Calu3 (cell line): ENCODE measurements around the gene CCDC24. TPM values are rescaled to one million over a fixed set of nuclear protein-coding genes. Genes with fewer than 3 reads are reported as not detected.

Source experiments
- BruUV-seq: library from RNA; stranded (reverse); fragments of 400-500 nt; replicated peaks from 2 replicates; lab custom pipeline; 2021; lab: Mats Ljungman, UMichigan
- CTCF ChIA-PET: fragments of 300-600 bp; sonication (Branson Sonifier 250); formaldehyde crosslinking; loops from one replicate; lab custom pipeline; 2022; ENCODE audit warnings: antibody characterized with exemption; lab: Charles Lee
- DNase-seq: peaks from one replicate; pipeline ENCODE4 v3.0.0; 2022
- H3K27ac Mint-ChIP-seq: one replicate; pipeline ENCODE4 v1.8.0; 2022; ENCODE audit warnings: mixed read lengths; ENCODE audit not compliant: unreplicated experiment
- H3K27me3 Mint-ChIP-seq: one replicate; pipeline ENCODE4 v1.8.0; 2022; ENCODE audit warnings: mixed read lengths; ENCODE audit not compliant: unreplicated experiment
- H3K36me3 Mint-ChIP-seq: one replicate; pipeline ENCODE4 v1.8.0; 2022; ENCODE audit warnings: mild to moderate bottlenecking, moderate library complexity, mixed read lengths; ENCODE audit not compliant: insufficient read depth, unreplicated experiment
- H3K4me1 Mint-ChIP-seq: one replicate; pipeline ENCODE4 v1.8.0; 2022; ENCODE audit warnings: mild to moderate bottlenecking, low read depth, mixed read lengths; ENCODE audit not compliant: unreplicated experiment
- H3K4me3 Mint-ChIP-seq: one replicate; pipeline ENCODE4 v1.8.0; 2022; ENCODE audit warnings: mild to moderate bottlenecking, low read depth, moderate library complexity, mixed read lengths; ENCODE audit not compliant: unreplicated experiment
- H3K9me3 Mint-ChIP-seq: one replicate; pipeline ENCODE4 v1.8.0; 2022; ENCODE audit warnings: low read depth, mixed read lengths; ENCODE audit not compliant: unreplicated experiment
- intact Hi-C: fragments of 100-400 bp; cut with micrococcal nuclease; formaldehyde crosslinking; loops from one replicate; pipeline ENCODE4 v1.10.0; 2022; ENCODE audit not compliant: unreplicated experiment
- total RNA-seq: library from RNA; stranded (reverse); gene quantifications from 2 replicates; pipeline ENCODE4 v1.2.3, GENCODE V29; 2022
- TF ChIP-seq, protein P1 (sequence below): fragments of 200-600 bp; IDR thresholded peaks from one replicate; pipeline ENCODE4 v1.8.0; 2022; ENCODE audit warnings: antibody characterized with exemption; ENCODE audit not compliant: unreplicated experiment

CCDC24 gene
- total RNA-seq, 1 experiment from 2014 or later, result 19.7 TPM

DNA sequence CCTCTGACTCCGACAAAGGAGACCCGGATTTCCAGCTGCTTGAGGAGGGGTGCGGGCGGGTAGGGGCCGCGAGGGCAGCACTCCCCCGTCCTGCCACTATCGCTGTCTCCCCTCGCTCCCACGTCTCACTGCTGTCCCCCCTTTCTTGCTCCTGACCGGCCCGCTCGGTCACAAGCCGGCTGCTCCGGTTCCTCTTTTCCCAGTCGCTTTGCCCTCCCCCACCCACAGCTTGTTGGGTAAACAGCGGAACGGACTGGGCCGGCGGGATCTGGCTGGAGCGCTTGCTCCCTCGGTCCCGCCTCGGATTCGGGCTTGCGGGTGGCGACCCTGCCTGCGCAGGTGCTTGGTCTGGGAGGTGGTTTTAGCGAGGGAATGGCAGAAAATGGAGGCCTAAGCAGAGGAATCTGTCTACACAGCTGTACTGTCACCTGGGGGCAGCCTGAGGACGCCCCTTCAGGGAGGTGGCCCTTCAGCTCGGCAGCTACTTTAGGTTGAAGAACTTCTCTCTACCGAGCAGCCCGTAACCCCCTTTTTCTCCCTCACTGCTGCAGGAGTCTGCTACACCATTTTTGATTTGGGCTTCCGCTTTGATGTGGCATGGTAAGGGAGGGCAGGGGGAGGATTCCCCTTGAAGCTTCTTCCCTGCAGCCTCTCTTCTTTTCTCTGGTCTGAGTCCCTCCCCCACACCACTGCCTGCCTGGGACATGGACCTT, 16.0 kb upstream of the CCDC24 start:
- H3K9me3 Mint-ChIP-seq, result no peaks in the 10 kb centered on the region
- H3K36me3 Mint-ChIP-seq, result peaks cover 78% of the 10 kb centered on the region
- H3K27me3 Mint-ChIP-seq, result no peaks in the 10 kb centered on the region
- intact Hi-C loops, result no loop called here
- TSS peak; percentile 25 for BruUV-seq
- peak; percentile 30 for DNase-seq
- H3K4me1 Mint-ChIP-seq, result peaks cover 55% of the 10 kb centered on the region
- H3K27ac Mint-ChIP-seq, result peak overlapping the region; percentile 94
- H3K4me3 Mint-ChIP-seq, result peak overlapping the region; percentile 91
- TF ChIP-seq, protein P1, sequence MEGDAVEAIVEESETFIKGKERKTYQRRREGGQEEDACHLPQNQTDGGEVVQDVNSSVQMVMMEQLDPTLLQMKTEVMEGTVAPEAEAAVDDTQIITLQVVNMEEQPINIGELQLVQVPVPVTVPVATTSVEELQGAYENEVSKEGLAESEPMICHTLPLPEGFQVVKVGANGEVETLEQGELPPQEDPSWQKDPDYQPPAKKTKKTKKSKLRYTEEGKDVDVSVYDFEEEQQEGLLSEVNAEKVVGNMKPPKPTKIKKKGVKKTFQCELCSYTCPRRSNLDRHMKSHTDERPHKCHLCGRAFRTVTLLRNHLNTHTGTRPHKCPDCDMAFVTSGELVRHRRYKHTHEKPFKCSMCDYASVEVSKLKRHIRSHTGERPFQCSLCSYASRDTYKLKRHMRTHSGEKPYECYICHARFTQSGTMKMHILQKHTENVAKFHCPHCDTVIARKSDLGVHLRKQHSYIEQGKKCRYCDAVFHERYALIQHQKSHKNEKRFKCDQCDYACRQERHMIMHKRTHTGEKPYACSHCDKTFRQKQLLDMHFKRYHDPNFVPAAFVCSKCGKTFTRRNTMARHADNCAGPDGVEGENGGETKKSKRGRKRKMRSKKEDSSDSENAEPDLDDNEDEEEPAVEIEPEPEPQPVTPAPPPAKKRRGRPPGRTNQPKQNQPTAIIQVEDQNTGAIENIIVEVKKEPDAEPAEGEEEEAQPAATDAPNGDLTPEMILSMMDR, result no peak
- CTCF ChIA-PET, result interaction anchor here (0.8 to 1.1 kb wide), 2 partner anchors 73 to 212 kb away, joined by 3 to 4 read pairs; no protein-coding TSS in a partner anchor

GRCh38 chr1:43976045-43976444, 15.4 kb upstream of the CCDC24 start:
- DNase-seq, result no peak
- peaks cover 55% of the 10 kb centered on the region for H3K4me1 Mint-ChIP-seq
- CTCF ChIA-PET, result no interaction called here
- no TSS peak for BruUV-seq
- H3K9me3 Mint-ChIP-seq, result no peaks in the 10 kb centered on the region
- H3K36me3 Mint-ChIP-seq, result peaks cover 75% of the 10 kb centered on the region
- intact Hi-C loops, result no loop called here
- peak overlapping the region; percentile 94 for H3K27ac Mint-ChIP-seq
- H3K27me3 Mint-ChIP-seq, result no peaks in the 10 kb centered on the region
- TF ChIP-seq, protein P1, result no peak
- peak overlapping the region; percentile 91 for H3K4me3 Mint-ChIP-seq

DNA sequence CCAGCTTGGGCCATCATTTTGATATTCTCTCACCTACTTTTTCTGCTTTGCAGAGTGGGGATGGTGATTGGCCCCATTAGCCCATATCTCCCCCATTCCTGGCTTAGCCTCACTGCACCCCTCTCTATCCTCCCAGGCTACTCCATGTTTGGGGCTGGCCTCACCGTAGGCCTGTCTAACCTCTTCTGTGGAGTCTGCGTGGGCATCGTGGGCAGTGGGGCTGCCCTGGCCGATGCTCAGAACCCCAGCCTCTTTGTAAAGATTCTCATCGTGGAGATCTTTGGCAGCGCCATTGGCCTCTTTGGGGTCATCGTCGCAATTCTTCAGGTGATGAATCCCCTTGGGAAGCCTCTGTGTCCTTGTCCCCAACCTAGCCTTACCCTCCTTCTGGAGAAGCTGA, 14.5 kb upstream of the CCDC24 start:
- Mint-ChIP-seq H3K9me3 (no peaks in the 10 kb centered on the region), H3K36me3 (peaks cover 73% of the 10 kb centered on the region), H3K27ac (peak overlapping the region; percentile 2), H3K4me3 (peak overlapping the region; percentile 71), H3K4me1 (peaks cover 55% of the 10 kb centered on the region), H3K27me3 (no peaks in the 10 kb centered on the region)
- CTCF ChIA-PET, result interaction anchor here (0.6 kb wide), 1 partner anchor 17 kb away, joined by 4 read pairs; no protein-coding TSS in a partner anchor
- no peak for DNase-seq
- no TSS peak for BruUV-seq
- intact Hi-C loops, result no loop called here
- TF ChIP-seq, protein P1, result no peak

DNA sequence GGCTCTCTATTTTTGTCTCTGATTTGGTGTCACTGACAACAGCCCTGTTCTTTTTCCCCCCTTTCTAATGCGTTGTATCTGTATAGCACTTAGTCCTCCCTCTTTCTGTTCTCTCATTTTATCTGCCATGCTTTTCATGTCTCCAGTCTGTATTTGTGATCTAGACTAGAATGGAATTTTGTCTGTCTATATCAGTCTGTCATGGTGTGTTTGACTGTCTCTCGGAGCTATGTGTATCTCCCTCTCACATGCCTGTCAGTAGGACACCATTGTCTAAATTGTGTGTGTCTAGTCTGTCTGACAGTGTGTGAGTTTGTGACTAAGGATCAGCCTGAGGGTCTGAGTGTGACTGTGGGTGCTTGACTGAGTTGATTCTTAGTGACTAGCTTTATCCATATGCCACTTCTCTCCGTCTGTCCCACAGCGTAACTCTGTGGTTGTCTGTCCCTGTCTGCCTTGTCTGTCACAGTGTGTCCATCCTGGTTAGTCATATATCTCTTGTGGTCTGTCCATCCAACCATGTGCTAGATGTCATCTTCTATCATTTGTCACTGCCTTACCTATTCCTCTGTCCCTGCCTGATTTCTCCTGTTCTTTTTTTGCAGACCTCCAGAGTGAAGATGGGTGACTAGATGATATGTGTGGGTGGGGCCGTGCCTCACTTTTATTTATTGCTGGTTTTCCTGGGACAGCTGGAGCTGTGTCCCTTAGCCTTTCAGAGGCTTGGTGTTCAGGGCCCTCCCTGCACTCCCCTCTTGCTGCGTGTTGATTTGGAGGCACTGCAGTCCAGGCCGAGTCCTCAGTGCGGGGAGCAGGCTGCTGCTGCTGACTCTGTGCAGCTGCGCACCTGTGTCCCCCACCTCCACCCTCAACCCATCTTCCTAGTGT, 13.8 kb upstream of the CCDC24 start:
- intact Hi-C loops, result no loop called here
- CTCF ChIA-PET, result interaction anchor here (0.6 to 0.8 kb wide), 2 partner anchors 16 kb away, joined by 3 to 4 read pairs; no protein-coding TSS in a partner anchor
- Mint-ChIP-seq H3K27ac (peak overlapping the region; percentile 2), H3K4me3 (peak overlapping the region; percentile 71), H3K4me1 (peaks cover 61% of the 10 kb centered on the region), H3K9me3 (no peaks in the 10 kb centered on the region), H3K36me3 (peaks cover 73% of the 10 kb centered on the region), H3K27me3 (no peaks in the 10 kb centered on the region)
- TF ChIP-seq, protein P1, result no peak
- no TSS peak for BruUV-seq
- no peak for DNase-seq
